HL-60 (cell line): ENCODE results near the gene CD4.

ENCODE experiments used
- CTCF ChIP-seq: IDR thresholded peaks from one replicate; pipeline ENCODE4 v1.5.1; 2011; ENCODE audit warnings: low read length, control low read depth, inconsistent platforms; ENCODE audit not compliant: insufficient read depth
- POLR2AphosphoS5 ChIP-seq: IDR thresholded peaks from 2 replicates; pipeline ENCODE4 v1.6.1; 2012; ENCODE audit warnings: low read depth
- REST ChIP-seq: IDR thresholded peaks from 2 replicates; pipeline ENCODE4 v1.6.1; 2012; ENCODE audit warnings: low read depth; ENCODE audit not compliant: insufficient replicate concordance
- SPI1 ChIP-seq: IDR thresholded peaks from 2 replicates; pipeline ENCODE4 v1.6.1; 2012; ENCODE audit warnings: low read depth, mild to moderate bottlenecking, borderline replicate concordance

- TF ChIP-seq POLR2AphosphoS5, result no peak
- no peak for TF ChIP-seq CTCF
- no peak for TF ChIP-seq REST
- no peak for TF ChIP-seq SPI1
Measured at GRCh38 chr12:6751767-6752166, 37.6 kb upstream of the CD4 start.
